Ecto neural progenitor cell (in vitro differentiated cells): ENCODE measurements around the gene CARD10.

Source experiments
- DNase-seq: peaks from one replicate; pipeline ENCODE4 v3.0.0-alpha.2; 2018; ENCODE audit warnings: low spot score

CARD10 gene

GRCh38 chr22:37519268-37520195 lies at the start of gene CARD10:
CARD10 (minus strand) TSS chr22:37519415; CDS start chr22:37519200, 215 bp downstream.
- peak; percentile 66 for DNase-seq

DNA sequence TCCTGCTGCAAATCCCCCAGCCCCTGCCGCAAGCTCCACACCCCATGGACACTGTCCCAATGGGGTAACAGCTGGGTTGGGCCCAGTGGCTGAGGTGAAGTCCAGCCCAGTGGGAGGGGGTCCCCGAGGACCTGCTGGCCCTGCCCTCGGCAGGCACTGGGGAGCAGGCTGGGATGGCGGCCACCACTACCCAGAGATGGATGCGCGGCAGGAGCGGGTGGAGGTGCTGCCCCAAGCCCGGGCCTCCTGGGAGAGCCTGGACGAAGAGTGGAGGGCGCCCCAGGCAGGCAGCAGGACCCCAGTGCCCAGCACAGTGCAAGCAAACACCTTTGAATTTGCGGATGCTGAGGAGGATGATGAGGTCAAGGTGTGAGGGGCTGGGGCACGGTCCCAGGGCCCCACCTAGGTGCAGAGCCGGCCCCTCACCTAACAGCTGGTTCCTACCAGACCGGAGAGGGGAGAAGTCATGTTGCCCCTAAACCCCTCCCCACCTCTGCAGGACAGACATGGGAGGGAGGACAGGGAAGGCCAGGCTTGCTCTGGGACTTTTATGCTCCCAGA lies 49.3 kb upstream of the CARD10 start:
- no peak for DNase-seq

DNA sequence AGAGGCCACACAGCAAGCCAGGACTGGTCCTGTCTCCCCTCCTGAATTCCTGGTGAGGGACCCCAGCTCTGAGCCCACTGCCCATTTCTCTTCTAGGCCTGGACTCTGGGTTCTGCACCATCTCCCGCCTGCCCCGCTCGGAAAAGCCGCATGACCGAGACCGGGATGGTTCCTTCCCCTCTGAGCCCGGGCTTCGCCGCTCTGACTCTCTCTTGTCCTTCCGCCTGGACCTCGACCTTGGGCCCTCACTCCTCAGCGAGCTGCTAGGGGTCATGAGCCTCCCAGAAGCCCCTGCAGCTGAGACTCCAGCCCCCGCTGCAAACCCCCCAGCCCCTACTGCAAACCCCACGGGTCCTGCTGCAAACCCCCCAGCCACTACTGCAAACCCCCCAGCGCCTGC lies 48.8 kb upstream of the CARD10 start:
- no peak for DNase-seq

GRCh38 chr22:37566903-37567798 lies 47.9 kb upstream of the CARD10 start:
- DNase-seq, result peak; percentile 87

DNA sequence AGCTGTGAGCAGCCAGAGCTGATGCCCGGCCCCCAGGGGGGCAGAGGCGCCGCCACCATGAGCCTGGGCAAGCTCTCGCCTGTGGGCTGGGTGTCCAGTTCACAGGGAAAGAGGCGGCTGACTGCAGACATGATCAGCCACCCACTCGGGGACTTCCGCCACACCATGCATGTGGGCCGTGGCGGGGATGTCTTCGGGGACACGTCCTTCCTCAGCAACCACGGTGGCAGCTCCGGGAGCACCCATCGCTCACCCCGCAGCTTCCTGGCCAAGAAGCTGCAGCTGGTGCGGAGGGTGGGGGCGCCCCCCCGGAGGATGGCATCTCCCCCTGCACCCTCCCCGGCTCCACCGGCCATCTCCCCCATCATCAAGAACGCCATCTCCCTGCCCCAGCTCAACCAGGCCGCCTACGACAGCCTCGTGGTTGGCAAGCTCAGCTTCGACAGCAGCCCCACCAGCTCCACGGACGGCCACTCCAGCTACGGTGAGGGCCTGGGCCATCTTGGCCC lies 47.2 kb upstream of the CARD10 start:
- no peak for DNase-seq

DNA sequence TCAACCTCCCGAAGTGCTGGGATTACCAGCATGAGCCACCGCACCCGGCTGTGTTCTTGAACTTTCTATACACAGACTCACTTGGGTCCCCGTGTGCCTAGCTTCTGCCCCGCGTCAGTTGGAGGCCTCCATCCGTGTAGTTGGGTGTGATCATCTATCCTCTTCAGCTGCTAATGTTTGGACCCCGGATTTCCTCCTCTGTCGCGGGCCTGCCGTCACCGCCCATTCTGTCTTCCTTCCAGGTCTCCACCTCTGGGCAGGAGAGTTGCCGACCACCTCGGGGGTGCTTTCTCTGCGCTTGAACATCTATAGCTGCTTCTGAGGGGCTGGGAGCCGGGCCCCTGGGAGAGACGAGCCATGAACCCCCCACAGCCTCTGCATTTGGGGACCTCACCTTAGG lies 46.6 kb upstream of the CARD10 start:
- no peak for DNase-seq

DNA sequence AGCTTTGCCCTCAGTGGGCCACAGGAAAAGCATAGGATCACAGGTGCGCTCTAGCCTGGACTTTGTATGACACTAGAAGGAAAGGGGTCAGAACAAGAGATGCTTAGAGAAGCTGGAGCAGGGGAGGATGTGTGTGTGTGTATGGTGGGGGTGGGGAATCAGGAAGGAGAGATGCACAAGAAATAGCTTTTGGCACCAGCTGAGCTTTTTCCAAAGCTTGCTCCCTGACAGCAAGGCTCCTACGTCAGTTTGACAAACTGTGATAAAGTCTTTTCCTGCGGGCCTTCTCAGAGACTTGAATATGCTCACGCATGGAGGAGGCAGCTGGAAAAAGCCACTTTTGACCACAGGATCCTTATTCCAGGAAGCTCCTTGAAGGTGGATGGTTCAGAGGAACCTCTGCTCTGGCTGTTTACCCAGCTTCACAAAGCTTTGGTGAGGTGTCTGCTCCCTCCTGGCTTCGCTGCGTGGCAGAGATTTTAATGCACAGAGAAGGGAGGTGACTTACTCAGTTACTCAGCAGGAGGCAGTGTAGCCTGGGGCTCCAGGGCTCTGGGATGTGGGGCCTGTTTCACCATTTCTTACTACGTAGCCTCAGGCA lies 45.0 kb upstream of the CARD10 start:
- DNase-seq, result no peak

GRCh38 chr22:37563153-37564081 lies 44.2 kb upstream of the CARD10 start:
- no peak for DNase-seq

DNA sequence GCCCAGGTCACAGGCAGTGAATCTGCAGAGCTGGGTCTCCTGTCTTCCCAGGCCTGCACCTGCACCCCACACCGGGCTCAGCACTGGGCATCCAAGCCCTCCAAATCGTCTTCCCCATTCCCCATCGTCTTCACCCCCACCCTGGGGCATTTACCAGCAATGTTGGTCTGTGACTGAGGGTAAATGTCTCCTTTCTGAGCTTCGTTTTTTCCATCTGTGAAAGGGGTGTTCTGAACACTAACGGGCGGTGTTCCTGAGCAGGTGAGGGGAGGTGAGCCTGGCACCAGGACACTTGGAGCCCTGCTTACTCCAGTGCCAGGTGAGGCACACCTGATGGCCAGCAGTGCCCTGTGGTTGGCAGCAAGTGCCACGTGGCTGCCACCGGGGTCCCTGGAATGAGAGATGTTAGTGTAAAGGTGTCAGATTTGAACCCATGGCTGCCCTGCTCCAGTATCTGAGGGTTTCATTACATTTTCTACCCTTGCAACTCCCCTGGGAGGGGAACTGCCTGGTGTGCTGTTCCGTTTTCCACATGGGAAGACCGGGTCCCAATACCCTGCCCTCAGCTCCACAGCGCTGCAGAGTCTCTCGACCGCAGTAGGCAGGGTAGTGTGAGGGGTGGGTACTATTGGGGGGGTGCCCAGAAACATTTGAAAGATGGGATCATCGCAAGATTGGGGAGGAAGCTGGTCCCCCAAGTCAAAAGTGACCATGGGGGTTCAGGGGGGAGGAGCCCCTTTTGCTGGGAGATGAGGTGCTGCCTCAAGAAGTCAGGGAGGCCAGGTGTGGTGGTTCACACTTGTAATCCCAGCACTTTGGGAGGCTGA lies 43.0 kb upstream of the CARD10 start:
- DNase-seq, result no peak

- DNase-seq, result peak; percentile 89
These were observed 42.2 kb upstream of the CARD10 start for GRCh38 chr22:37561212-37562048.

DNA sequence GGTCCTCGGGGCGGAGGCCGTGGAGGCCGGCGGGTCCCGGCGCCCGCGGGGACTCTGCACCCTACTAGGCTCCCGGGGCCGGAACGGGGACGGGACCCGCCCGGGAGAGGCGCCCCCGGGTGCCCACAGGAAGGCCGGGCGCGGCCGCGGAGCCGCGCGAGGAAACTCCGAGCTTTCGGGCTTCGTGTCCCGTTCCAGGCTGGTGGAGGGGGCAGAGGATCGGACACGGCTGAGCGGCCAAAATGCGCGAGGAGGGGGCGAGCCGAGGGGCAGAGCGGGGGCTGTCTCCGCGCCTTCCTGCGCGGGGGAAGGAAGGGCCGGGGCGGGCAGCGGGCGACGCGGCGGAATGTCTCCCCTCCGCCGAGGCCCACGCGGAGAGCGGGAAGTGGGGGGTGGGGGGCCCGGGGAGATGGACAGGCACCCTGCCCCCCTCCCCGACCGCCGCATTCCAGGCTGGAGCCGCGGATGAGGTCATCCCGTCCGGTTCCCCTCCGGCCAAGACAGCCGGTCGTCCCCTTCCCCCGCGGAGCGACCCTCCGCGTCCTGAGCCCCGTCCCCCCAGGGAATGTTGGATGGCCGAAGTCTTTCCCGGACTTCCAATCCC lies 41.5 kb upstream of the CARD10 start:
- DNase-seq, result peak; percentile 71

DNA sequence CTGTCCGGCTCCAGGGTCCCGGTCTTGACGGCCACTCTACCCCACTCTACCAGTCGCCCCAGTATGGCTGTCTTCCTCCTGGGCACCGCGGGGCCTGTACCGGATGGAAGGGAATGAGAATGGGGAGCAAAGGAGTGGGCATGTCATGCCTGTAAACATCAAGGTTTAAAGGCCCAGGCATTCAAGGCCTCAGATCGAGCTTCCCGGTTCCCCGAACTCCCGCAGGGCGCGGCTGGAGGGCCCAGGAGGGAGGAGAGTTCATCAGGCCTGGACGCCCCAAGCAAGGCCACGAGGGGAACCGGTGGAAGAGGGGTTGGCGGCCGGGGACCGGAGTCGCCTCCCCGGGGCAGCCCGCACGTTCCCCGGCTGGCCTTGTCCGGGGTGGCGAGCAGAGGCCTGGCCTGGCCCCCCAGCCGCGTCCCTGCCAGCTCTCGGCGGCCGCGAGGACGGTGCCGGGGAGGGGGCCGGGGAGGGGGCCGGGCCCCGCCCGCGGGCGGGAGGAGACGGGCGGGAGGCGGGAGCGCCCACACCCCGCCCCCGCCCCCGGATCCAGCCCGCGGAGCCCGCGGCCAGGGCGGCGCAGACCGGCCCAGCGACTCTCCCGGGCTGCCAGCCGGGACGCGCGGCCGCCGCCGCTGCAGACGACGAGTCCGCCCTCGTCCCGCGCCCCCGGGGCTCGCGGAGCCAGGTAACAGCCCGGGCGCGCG lies 40.8 kb upstream of the CARD10 start, which contains the start of gene CDC42EP1:
Gene CDC42EP1 (plus strand): TSS at position 580 of the 707 bp plus-strand sequence. CDS start 5,870 bp downstream, outside the sequence.
- peak; percentile 71 for DNase-seq

DNA sequence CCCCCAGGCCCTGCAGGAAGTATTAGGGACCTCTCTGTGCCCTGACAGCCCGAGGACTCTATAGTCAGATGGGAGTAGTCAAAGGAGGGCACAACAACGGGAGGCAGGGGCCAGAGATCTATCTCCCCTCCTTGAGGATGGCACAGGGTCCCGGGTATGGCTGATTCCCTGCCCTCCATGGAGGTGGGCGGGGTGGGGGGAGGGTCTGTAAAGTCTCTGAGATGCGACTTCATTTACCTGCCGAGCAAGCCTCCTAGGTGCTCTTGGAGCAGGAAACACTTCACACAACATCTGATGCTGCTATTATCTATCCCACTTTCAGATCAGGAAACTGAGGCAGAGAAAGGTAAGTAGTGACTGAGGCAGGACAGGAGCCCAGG lies 40.3 kb upstream of the CARD10 start:
- no peak for DNase-seq

DNA sequence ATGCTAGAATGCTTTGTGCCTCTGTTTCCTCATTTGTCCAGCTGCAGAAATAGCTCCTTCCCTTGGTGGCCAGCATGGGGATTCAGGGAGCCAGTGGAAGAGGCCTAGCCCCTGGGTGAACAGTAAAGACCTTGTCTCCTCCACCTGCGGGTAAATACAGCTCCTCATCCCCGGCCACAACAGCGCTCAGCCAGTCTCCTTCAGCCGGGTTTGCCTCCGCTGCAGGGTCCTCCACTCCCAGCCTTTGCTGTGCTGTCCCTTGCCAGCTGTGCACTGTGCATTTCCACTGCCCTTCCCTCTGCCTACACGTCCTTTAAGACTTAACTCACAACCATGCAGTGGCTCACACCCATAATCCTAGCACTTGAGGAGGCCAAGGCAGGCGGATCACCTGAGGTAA lies 39.6 kb upstream of the CARD10 start:
- DNase-seq, result no peak

DNA sequence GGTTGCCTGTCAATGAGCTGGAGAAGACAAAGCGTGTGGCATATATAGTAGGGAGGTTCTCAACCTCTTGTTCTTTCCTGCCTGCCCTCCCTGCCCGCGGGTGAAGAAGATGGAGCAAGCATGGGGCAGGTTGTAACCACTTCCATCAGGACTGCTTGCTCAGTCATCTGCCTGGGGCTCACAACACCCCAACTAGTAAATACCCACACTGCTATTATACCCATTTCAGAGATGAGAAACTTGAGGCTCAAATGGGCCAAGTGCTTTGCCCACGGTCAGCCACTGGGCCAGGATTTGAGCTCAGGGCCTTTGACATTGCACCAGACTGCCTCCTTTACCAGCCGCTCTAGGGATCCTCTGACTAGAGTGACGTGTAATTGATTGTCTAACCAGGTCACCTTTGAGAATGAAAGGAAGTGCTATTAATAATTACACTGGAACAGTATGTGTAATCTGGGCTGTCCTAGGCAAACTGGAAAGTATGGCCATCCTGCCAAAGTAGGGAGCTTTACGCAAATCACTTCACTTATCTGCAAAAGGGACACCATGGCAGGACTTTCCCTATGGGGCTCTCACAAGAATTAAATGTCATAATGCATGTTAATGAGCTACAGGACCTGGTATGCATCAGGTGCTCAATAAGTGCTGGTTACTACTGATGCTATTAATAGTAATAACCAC lies 38.2 kb upstream of the CARD10 start:
- no peak for DNase-seq

DNA sequence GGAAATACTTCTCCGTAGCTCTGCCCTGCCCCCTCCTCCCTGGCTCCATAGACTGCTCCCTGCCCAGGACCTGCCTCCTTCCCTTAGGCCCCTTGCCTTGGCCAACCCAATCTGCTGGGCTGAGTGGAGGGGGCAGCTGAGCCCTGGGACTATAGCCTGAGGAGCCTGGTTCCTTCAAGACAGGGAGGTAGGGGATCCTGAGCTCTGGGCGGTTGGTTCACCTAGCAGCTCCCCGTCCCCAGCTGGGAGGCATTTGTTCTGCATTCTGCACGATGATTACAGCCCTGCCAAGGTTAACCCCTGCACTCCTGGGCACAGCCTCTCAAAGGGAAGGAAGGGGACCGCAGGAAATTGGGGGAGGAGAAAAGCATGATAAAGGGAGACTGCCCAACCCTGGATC lies 37.5 kb upstream of the CARD10 start:
- DNase-seq, result no peak

DNA sequence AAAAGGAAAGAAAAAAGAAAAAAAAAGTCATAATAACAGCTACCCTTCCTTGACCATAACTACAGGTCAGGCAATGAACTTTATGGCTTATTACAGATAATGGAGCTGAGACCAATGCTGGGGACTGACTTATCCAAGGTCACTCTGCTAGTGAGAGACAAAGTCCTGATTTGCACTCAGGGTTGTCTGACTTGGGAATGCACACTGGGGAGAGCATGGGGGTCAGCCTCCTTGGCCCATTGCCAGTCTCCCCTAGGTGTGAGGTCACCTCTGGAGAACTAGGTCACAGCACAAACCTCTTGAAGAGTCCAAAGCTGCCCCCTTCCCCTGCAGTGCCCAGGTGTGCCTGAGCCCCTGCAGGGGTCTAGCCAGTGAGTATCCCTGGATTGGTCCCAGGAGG lies 35.8 kb upstream of the CARD10 start:
- no peak for DNase-seq
